Measurements from ENCODE around the gene PARD3B. TPM values are rescaled to one million over a fixed set of nuclear protein-coding genes. Genes with fewer than 3 reads are reported as not detected.

Gene PARD3B
- total RNA-seq, 1 experiment from 2014 or later, result 3.6 TPM

GRCh38 chr2:205660521-205661124 is 1115.3 kb downstream of the PARD3B start:
- ATAC-seq (no peak), DNase-seq (ENCODE audit: low read depth, low spot score) (no peak)
- H3K9me3 ChIP-seq (ENCODE audit: control insufficient read depth, insufficient read depth, low read depth, low read length), result no peaks in the 10 kb centered on the region
- H3K27ac ChIP-seq (ENCODE audit: low read length), result no peak overlapping the region
- no TSS peak for BruUV-seq (replicated peaks)
- H3K4me3 ChIP-seq (ENCODE audit: low read depth in 2 of 2, low read length in 2 of 2), result no peak overlapping the region
- in situ Hi-C loops (cut with HindIII; ENCODE audit: low pct_unique_long_range_greater_than_20kb, low sequenced_read_pairs) (no loop called here), intact Hi-C loops (cut with micrococcal nuclease; ENCODE audit: unreplicated experiment) (no loop called here)
- no peaks in the 10 kb centered on the region for H3K36me3 ChIP-seq (ENCODE audit: control insufficient read depth, insufficient read depth, low read length)
- H3K4me1 ChIP-seq (ENCODE audit: control insufficient read depth, insufficient read depth, low read length), result no peaks in the 10 kb centered on the region
- no peaks in the 10 kb centered on the region; the same call in 1 of the 2 replicates for H3K27me3 ChIP-seq (ENCODE audit: control insufficient read depth, insufficient read depth, low read length)
- no peak for TF ChIP-seq SIN3A (IDR thresholded peaks at IDR 0.05; ENCODE audit: borderline replicate concordance, insufficient read depth, low read depth, low read length)
- TF ChIP-seq, protein P1, sequence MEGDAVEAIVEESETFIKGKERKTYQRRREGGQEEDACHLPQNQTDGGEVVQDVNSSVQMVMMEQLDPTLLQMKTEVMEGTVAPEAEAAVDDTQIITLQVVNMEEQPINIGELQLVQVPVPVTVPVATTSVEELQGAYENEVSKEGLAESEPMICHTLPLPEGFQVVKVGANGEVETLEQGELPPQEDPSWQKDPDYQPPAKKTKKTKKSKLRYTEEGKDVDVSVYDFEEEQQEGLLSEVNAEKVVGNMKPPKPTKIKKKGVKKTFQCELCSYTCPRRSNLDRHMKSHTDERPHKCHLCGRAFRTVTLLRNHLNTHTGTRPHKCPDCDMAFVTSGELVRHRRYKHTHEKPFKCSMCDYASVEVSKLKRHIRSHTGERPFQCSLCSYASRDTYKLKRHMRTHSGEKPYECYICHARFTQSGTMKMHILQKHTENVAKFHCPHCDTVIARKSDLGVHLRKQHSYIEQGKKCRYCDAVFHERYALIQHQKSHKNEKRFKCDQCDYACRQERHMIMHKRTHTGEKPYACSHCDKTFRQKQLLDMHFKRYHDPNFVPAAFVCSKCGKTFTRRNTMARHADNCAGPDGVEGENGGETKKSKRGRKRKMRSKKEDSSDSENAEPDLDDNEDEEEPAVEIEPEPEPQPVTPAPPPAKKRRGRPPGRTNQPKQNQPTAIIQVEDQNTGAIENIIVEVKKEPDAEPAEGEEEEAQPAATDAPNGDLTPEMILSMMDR (IDR thresholded peaks at IDR 0.05), result no peak
- TF ChIP-seq, protein P2, sequence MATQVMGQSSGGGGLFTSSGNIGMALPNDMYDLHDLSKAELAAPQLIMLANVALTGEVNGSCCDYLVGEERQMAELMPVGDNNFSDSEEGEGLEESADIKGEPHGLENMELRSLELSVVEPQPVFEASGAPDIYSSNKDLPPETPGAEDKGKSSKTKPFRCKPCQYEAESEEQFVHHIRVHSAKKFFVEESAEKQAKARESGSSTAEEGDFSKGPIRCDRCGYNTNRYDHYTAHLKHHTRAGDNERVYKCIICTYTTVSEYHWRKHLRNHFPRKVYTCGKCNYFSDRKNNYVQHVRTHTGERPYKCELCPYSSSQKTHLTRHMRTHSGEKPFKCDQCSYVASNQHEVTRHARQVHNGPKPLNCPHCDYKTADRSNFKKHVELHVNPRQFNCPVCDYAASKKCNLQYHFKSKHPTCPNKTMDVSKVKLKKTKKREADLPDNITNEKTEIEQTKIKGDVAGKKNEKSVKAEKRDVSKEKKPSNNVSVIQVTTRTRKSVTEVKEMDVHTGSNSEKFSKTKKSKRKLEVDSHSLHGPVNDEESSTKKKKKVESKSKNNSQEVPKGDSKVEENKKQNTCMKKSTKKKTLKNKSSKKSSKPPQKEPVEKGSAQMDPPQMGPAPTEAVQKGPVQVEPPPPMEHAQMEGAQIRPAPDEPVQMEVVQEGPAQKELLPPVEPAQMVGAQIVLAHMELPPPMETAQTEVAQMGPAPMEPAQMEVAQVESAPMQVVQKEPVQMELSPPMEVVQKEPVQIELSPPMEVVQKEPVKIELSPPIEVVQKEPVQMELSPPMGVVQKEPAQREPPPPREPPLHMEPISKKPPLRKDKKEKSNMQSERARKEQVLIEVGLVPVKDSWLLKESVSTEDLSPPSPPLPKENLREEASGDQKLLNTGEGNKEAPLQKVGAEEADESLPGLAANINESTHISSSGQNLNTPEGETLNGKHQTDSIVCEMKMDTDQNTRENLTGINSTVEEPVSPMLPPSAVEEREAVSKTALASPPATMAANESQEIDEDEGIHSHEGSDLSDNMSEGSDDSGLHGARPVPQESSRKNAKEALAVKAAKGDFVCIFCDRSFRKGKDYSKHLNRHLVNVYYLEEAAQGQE (IDR thresholded peaks at IDR 0.05; ENCODE audit: insufficient read depth in 1 of 2, low read depth in 2 of 2, low read length in 1 of 2), result no peak
- TF ChIP-seq POLR2AphosphoS5 (IDR thresholded peaks at IDR 0.05; ENCODE audit: low read depth, low read length), result no peak
- TF ChIP-seq TCF7L2 (IDR thresholded peaks at IDR 0.05; ENCODE audit: low read depth, low read length), result no peak
- ChIA-PET CTCF (no interaction called here), POLR2A (no interaction called here)

DNA sequence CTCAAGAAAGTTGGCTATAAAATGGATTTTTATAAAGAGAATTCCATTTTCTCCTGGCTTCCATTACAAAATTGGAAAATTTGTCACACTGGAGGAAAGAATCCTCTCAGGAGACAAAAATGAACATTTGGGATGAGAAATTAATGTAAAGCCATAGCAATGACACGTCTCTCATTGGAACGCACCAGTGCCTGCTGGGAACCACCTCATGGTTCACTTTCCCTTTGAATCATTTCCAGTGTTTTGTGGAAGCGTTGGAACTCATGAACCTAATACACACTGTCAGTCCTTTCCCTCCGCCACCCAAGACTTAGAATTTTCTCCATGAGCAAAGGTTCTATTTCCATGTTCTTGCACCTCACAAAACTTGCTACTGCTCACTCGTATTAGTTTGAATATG is 1116.0 kb downstream of the PARD3B start:
- Histone ChIP-seq H3K4me3 (ENCODE audit: low read depth in 2 of 2, low read length in 2 of 2) (no peak overlapping the region), H3K27ac (ENCODE audit: low read length) (no peak overlapping the region), H3K36me3 (ENCODE audit: control insufficient read depth, insufficient read depth, low read length) (no peaks in the 10 kb centered on the region), H3K27me3 (ENCODE audit: control insufficient read depth, insufficient read depth, low read length) (no peaks in the 10 kb centered on the region; the same call in 1 of the 2 replicates), H3K9me3 (ENCODE audit: control insufficient read depth, insufficient read depth, low read depth, low read length) (no peaks in the 10 kb centered on the region), H3K4me1 (ENCODE audit: control insufficient read depth, insufficient read depth, low read length) (no peaks in the 10 kb centered on the region)
- no peak for TF ChIP-seq TCF7L2 (IDR thresholded peaks at IDR 0.05; ENCODE audit: low read depth, low read length)
- TF ChIP-seq, protein P2 (IDR thresholded peaks at IDR 0.05; ENCODE audit: insufficient read depth in 1 of 2, low read depth in 2 of 2, low read length in 1 of 2), result no peak
- no TSS peak for BruUV-seq (replicated peaks)
- DNase-seq (ENCODE audit: low read depth, low spot score), result no peak
- intact Hi-C loops (cut with micrococcal nuclease; ENCODE audit: unreplicated experiment), result no loop called here
- in situ Hi-C loops (cut with HindIII; ENCODE audit: low pct_unique_long_range_greater_than_20kb, low sequenced_read_pairs), result no loop called here
- ChIA-PET CTCF (no interaction called here), POLR2A (no interaction called here)
- ATAC-seq, result no peak

Data from Panc1 (cell line).